Measurements from ENCODE around the gene ZNF74. TPM values are rescaled to one million over a fixed set of nuclear protein-coding genes. Genes with fewer than 3 reads are reported as not detected.
A peak's percentile ranks its signal among the peaks of the same experiment; 100 is the strongest.

The ZNF74 gene
- total and polyA plus RNA-seq, 2 donors (not counting 1 experiment from before 2014, with no cell fraction given): 11.6 TPM

GRCh38 chr22:20429254-20430100 is 35.5 kb downstream of the ZNF74 start:
- Histone ChIP-seq H3K79me2 (ENCODE audit: control insufficient read depth, insufficient read depth, low read length) (no peaks in the 10 kb centered on the region), H3K27ac (ENCODE audit: low read length in 2 of 2) (no peak overlapping the region), H3K9ac (ENCODE audit: low read length) (peak overlapping the region; percentile 68), H3K4me3 (ENCODE audit: control extremely low read depth in 1 of 5, extremely low read depth in 1 of 5, insufficient read depth in 1 of 5, low read depth in 2 of 5, low read length in 4 of 5) (peak overlapping the region; percentile 30 to 80 (median 68)), H3K36me3 (replicated peaks in 1 of 2; ENCODE audit: control extremely low read depth in 1 of 2, control insufficient read depth in 1 of 2, extremely low read depth in 1 of 2, insufficient read depth in 2 of 2, low read length in 1 of 2) (no peaks in the 10 kb centered on the region), H3K27me3 (replicated peaks in 1 of 4; ENCODE audit: control extremely low read depth in 1 of 4, control insufficient read depth in 3 of 4, insufficient read depth in 4 of 4, low read length in 3 of 4) (peaks cover 0 to 84% (median 33%) of the 10 kb centered on the region in 4 experiments), H3K9me3 (ENCODE audit: control extremely low read depth in 1 of 3, control insufficient read depth in 2 of 3, insufficient read depth in 1 of 3, low read length in 2 of 3) (peaks cover 0 to 30% (median 0%) of the 10 kb centered on the region in 3 donors), H2AFZ (ENCODE audit: insufficient read depth, low read depth, low read length, poor library complexity, severe bottlenecking) (peak overlapping the region; percentile 78), H4K20me1 (ENCODE audit: control insufficient read depth, insufficient read depth, low read length, poor library complexity, severe bottlenecking) (peaks cover 12% of the 10 kb centered on the region), H3K4me1 (ENCODE audit: control insufficient read depth in 2 of 2, insufficient read depth in 2 of 2, low read length in 2 of 2) (peaks cover 38 to 52% of the 10 kb centered on the region in 2 donors), H3K4me2 (replicated peaks; ENCODE audit: low read depth, low read length, poor library complexity, severe bottlenecking) (peak overlapping the region; percentile 91)
- intact Hi-C loops (cut with micrococcal nuclease): loop anchor here (1.0 kb wide), 3 partner anchors 11 to 66 kb away; partner anchors contain the start of gene KLHL22
- no peak for TF ChIP-seq EZH2 (IDR thresholded peaks at IDR 0.05; ENCODE audit: borderline replicate concordance, insufficient read depth, low read depth, low read length, poor library complexity, severe bottlenecking)
- no peak for TF ChIP-seq CTCF (IDR thresholded peaks at IDR 0.05)
- Mint-ChIP-seq H3K4me3 (peak overlapping the region; percentile 90), H3K9me3 (ENCODE audit: insufficient read depth) (no peaks in the 10 kb centered on the region), H3K4me1 (peaks cover 29% of the 10 kb centered on the region), H3K27ac (peak overlapping the region; percentile 46), H3K27me3 (peaks cover 48% of the 10 kb centered on the region)
- WGBS (ENCODE audit: insufficient coverage): 4% methylated on average over 65 of the region's 75 CpGs
- POLR2A ChIA-PET: interaction anchor here (0.6 to 1.2 kb wide), 5 partner anchors 20 to 798 kb away, joined by 3 to 13 read pairs (median 3); no protein-coding TSS in a partner anchor
- peak; percentile 88 for DNase-seq
- ATAC-seq (ENCODE audit: low read depth): peak; percentile 85
- CTCF ChIA-PET: interaction anchor here (0.7 to 2.2 kb wide), 6 partner anchors 11 to 67 kb away, joined by 3 to 18 read pairs (median 3); no protein-coding TSS in a partner anchor

Data from B cell (primary cell).